ENCODE data around the gene CD300LD. TPM values are rescaled to one million over a fixed set of nuclear protein-coding genes. Genes with fewer than 3 reads are reported as not detected.
"Not testable (repeated sequence)": the region's sequence is repeated elsewhere in the genome, so short reads cannot be mapped to it uniquely, and the experiment has no call there.

The CD300LD gene
- polyA plus RNA-seq, 1 donor, result not detected

GRCh38 chr17:74569020-74570003 lies 22.8 kb downstream of the CD300LD start:
- peak; percentile 27 for DNase-seq

GRCh38 chr17:74568106-74568873 lies 23.8 kb downstream of the CD300LD start:
- no peak for DNase-seq

GRCh38 chr17:74567397-74567796 lies 24.7 kb downstream of the CD300LD start, which contains the start of gene CD300H:
TSS of gene CD300H (minus strand) at chr17:74567509.
- no peak for DNase-seq

- no peak for DNase-seq
Measured at GRCh38 chr17:74566132-74566753, 25.8 kb downstream of the CD300LD start.

GRCh38 chr17:74565126-74565525 lies 27.0 kb downstream of the CD300LD start:
- no peak for DNase-seq

- DNase-seq, result no peak
Measured at GRCh38 chr17:74563358-74563757, 28.7 kb downstream of the CD300LD start.

GRCh38 chr17:74561586-74561985 lies 30.5 kb downstream of the CD300LD start:
- no peak for DNase-seq

GRCh38 chr17:74558882-74559519 lies 33.1 kb downstream of the CD300LD start:
- DNase-seq, result no peak

GRCh38 chr17:74558402-74558801 lies 33.7 kb downstream of the CD300LD start:
- not testable (repeated sequence) for DNase-seq

GRCh38 chr17:74555427-74555940 lies 36.6 kb downstream of the CD300LD start:
- no peak for DNase-seq

GRCh38 chr17:74554909-74555308 lies 37.2 kb downstream of the CD300LD start:
- no peak for DNase-seq

GRCh38 chr17:74552037-74552436 lies 40.0 kb downstream of the CD300LD start:
- no peak for DNase-seq

GRCh38 chr17:74550602-74551001 lies 41.5 kb downstream of the CD300LD start:
- DNase-seq, result no peak

GRCh38 chr17:74549343-74549742 lies 42.7 kb downstream of the CD300LD start:
- DNase-seq, result no peak

- no peak for DNase-seq
Measured at GRCh38 chr17:74547736-74548135, 44.3 kb downstream of the CD300LD start.

- DNase-seq, result no peak
Measured at GRCh38 chr17:74547264-74547663, 44.8 kb downstream of the CD300LD start.

GRCh38 chr17:74546586-74546985 lies 45.5 kb downstream of the CD300LD start:
- DNase-seq, result no peak

GRCh38 chr17:74545843-74546230 lies 46.2 kb downstream of the CD300LD start, which contains the start of gene CD300C:
TSS of gene CD300C (minus strand) at chr17:74546115. CDS start at chr17:74545782, 333 bp downstream.
- no peak for DNase-seq

GRCh38 chr17:74544991-74545842 lies 46.9 kb downstream of the CD300LD start:
- DNase-seq, result no peak

- no peak for DNase-seq
Measured at GRCh38 chr17:74543891-74544760, 48.0 kb downstream of the CD300LD start.

Measured in hindlimb muscle (tissue), 1 donor.